GM21529 (cell line): Measurements from ENCODE around the gene HAUS7.

Experiments used
- ATAC-seq: cut with Tn5 transposase; IDR thresholded peaks from one replicate; pipeline ENCODE4 v1.9.1; 2021; ENCODE audit not compliant: unreplicated experiment

The HAUS7 gene

GRCh38 chrX:153441981-153442380, 28.4 kb downstream of the HAUS7 start:
- ATAC-seq: no peak

GRCh38 chrX:153441296-153441695, 29.1 kb downstream of the HAUS7 start:
- ATAC-seq: no peak

GRCh38 chrX:153440556-153441135, 29.7 kb downstream of the HAUS7 start:
- no peak for ATAC-seq

GRCh38 chrX:153439977-153440376, 30.4 kb downstream of the HAUS7 start:
- no peak for ATAC-seq

- ATAC-seq: no peak
Observed at GRCh38 chrX:153438532-153438931, 31.8 kb downstream of the HAUS7 start.

- ATAC-seq: no peak
Observed at GRCh38 chrX:153435845-153436244, 34.5 kb downstream of the HAUS7 start.

GRCh38 chrX:153434801-153435200, 35.6 kb downstream of the HAUS7 start:
- no peak for ATAC-seq

GRCh38 chrX:153433781-153434285, 36.5 kb downstream of the HAUS7 start:
- no peak for ATAC-seq

GRCh38 chrX:153433161-153433680, 37.2 kb downstream of the HAUS7 start:
- no peak for ATAC-seq

- no peak for ATAC-seq
Observed at GRCh38 chrX:153430796-153431195, 39.6 kb downstream of the HAUS7 start.

GRCh38 chrX:153426204-153426603, 44.2 kb downstream of the HAUS7 start:
- no peak for ATAC-seq

- ATAC-seq: no peak
Observed at GRCh38 chrX:153423652-153424051, 46.7 kb downstream of the HAUS7 start.

- ATAC-seq: no peak
Observed at GRCh38 chrX:153421856-153422255, 48.5 kb downstream of the HAUS7 start.

GRCh38 chrX:153420851-153421599, 49.4 kb downstream of the HAUS7 start:
- ATAC-seq: no peak

- ATAC-seq: no peak
Observed at GRCh38 chrX:153417637-153418036, 52.7 kb downstream of the HAUS7 start.

GRCh38 chrX:153416781-153417450, 53.5 kb downstream of the HAUS7 start:
- ATAC-seq: no peak

GRCh38 chrX:153414856-153415510, 55.4 kb downstream of the HAUS7 start:
- ATAC-seq: no peak

GRCh38 chrX:153413731-153414130, 56.6 kb downstream of the HAUS7 start:
- no peak for ATAC-seq

GRCh38 chrX:153412746-153413720, 57.3 kb downstream of the HAUS7 start:
- ATAC-seq: no peak

GRCh38 chrX:153411988-153412574, 58.3 kb downstream of the HAUS7 start:
- ATAC-seq: no peak
